ENCODE measurements around the gene BBX.
A peak's percentile ranks its signal among the peaks of the same experiment; 100 is the strongest.

GRCh38 chr3:107684431-107684925, 161.7 kb downstream of the BBX start:
- no peak for TF ChIP-seq ARNTL (CRISPR knock-in tag; IDR thresholded peaks at IDR 0.05; ENCODE audit: borderline replicate concordance, low read depth)
- TF ChIP-seq CSRNP3 (CRISPR knock-in tag; IDR thresholded peaks at IDR 0.05) = no peak
- TF ChIP-seq PATZ1 (CRISPR knock-in tag; IDR thresholded peaks at IDR 0.05; ENCODE audit: borderline replicate concordance) = no peak
- peak; percentile 25; the same call in 1 of the 2 replicates for TF ChIP-seq ISL1 (CRISPR knock-in tag; IDR thresholded peaks at IDR 0.05)
- TF ChIP-seq BACH2 (CRISPR knock-in tag; IDR thresholded peaks at IDR 0.05; ENCODE audit: borderline replicate concordance) = no peak
- no peak for TF ChIP-seq ZFP3 (CRISPR knock-in tag; IDR thresholded peaks at IDR 0.05)
- no peak for TF ChIP-seq SNAI2 (CRISPR knock-in tag; IDR thresholded peaks at IDR 0.05)
- TF ChIP-seq PPARA (CRISPR knock-in tag; IDR thresholded peaks at IDR 0.05; ENCODE audit: borderline replicate concordance) = no peak
- no peak for TF ChIP-seq TOX (CRISPR knock-in tag; IDR thresholded peaks at IDR 0.05; ENCODE audit: borderline replicate concordance)
- TF ChIP-seq CSDC2 (CRISPR knock-in tag; IDR thresholded peaks at IDR 0.05) = no peak
- TF ChIP-seq POU6F1 (CRISPR knock-in tag; IDR thresholded peaks at IDR 0.05; ENCODE audit: borderline replicate concordance, low read depth) = no peak
- no peak for TF ChIP-seq ZNF70 (CRISPR knock-in tag; IDR thresholded peaks at IDR 0.05)
- no peak for TF ChIP-seq RARB (CRISPR knock-in tag; IDR thresholded peaks at IDR 0.05)
- no peak for TF ChIP-seq ZNF565 (CRISPR knock-in tag; conservative IDR thresholded peaks at IDR 0.05; ENCODE audit: low read depth)

All from SK-N-SH treated with all-trans-retinoic acid at 6 μM for 48 hours (cell line).